ENCODE data around the gene RBMS1.

RBMS1 gene

GRCh38 chr2:160354677-160355076 is 138.9 kb downstream of the RBMS1 start:
- DNase-seq, result no peak

DNA sequence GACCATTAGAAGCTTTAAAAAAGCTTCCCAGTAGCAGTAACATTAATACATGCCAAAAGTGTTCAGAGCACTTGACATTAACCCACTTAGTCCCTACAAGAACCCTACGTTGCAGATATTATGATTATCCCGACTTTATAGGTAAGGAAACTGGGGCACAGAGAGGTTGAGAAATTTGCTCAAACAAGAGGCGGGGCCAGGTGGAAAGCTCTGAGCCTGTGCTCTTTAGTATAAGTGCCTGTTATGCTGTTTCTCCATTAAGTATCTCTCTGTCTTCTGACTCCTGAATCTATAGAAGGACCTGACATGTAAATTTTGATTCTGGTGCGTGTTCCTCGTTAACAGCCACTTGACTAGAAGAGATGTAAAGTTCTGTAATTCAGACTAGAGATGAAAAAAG is 139.8 kb downstream of the RBMS1 start:
- DNase-seq, result no peak

DNA sequence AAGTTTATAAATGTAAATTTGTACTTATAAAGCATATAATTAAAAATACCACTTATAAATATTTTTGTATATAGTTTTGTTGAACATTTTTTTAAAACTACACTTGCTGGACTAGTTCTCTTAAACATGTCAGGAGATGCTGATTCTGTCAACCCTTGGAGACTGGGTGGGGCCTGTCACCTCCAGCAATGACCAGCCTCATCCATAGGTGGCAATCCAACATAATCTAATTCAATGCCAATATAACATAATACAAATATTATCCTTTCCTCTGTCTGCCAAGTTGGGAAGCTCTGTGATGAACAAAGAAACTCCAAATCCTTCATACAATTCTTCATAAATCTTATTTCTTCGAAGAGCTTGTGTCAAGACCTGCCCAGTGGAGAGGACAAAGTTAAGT is 140.4 kb downstream of the RBMS1 start:
- no peak for DNase-seq

- no peak for DNase-seq
These were observed 141.1 kb downstream of the RBMS1 start for GRCh38 chr2:160352500-160352899.

DNA sequence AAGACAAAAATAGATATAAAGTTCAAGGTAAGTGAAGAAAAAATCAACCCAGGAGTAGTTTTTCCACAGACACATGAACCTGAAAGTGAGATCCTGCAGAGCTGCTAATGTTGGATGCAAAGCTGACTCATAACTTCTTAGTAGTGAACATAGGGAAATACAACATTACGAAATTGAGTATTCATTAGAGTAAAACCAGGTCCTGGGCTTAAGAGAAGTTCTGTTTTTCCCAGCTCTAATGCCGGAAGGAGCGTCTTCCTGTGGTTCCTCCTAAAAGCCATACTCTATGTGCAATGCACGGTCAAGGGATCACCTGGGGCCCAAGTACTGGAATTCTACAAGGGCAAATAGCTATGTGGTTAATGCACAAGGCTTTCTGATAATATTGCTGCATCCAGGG is 141.7 kb downstream of the RBMS1 start:
- no peak for DNase-seq

- no peak for DNase-seq
These were observed 144.3 kb downstream of the RBMS1 start for GRCh38 chr2:160349306-160349705.

DNA sequence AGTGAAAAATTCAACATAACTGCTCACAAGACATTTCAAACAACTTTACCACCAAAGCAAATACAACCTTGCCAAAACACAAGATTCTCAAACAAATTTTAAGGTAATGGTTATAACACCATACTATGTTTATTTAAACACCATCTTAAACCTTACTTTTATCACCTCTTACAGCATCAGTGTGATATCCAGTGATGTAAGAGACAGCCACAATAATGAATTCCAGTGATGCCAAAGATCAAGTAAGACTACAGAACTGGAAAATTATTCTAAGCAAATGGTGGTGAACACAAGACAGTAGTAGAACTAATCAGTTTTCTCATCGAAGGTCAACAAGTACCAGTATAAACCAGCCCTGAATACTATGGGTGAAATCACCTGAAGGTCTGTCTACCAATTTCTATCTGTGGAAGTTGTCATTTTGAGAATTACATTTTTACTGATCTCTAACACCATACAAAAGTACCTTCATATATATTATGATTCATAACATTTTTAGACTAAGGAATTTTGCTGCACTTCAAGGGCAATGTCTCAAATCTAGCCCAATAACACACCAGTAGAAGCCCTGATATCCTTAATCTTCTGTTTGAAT is 146.2 kb downstream of the RBMS1 start:
- no peak for DNase-seq

- DNase-seq, result no peak
These were observed 148.4 kb downstream of the RBMS1 start for GRCh38 chr2:160345071-160345764.

DNA sequence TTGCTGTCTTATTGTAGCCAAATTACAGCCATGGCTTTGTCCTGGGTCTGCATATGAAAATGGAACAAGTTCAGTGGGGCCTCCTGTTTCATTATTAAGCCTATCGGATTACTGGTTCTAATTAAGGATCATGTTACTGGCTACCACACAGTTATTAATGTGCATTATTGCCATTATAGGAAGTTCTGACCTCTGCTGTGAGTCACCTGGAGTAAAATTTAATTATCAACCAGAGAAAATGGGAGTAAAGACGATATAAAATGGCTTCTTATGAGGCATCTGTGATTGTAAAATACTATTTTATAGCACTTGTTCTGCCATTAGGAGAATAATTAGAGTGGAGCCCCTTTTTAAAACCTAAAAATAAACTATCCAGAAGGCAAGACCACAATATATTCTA is 150.2 kb downstream of the RBMS1 start:
- no peak for DNase-seq

- no peak for DNase-seq
These were observed 153.9 kb downstream of the RBMS1 start for GRCh38 chr2:160339726-160340125.

DNA sequence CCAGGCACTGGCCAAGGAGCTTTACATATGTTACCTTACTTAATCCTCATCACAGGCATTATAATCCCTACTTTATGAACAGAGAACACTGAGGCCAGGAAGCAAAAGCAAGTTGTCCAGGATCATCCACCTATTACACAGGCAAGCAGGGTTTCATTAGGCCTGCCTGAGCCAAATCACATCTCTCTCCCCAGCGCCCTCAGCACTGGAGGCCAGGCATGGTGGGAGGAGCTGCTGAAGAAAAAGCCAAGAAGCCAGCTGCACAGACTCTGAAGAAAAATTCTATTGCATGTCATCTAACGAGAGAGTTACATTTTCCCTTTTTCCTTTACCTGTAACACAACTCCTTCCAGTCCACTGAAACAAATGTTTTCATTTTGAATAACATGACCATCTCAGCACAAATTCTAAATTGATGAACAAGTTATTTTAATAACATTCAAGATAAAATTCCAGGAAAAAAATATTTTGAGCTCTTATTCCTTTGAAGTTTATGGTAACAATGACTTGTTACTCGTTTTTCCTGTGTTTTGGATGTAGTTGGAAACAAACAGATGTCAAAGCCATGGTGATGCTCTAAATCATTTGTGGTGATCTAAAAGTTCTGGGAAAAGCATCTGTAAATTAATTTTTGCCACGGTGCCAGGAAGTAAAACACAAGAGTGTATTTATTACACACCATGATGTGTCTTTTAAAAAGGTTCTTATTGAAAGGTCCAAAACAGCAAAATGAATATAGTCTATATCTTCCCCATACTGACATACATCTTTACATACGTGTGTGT is 154.5 kb downstream of the RBMS1 start:
- DNase-seq, result no peak

- DNase-seq, result no peak
These were observed 155.9 kb downstream of the RBMS1 start for GRCh38 chr2:160337728-160338127.

DNA sequence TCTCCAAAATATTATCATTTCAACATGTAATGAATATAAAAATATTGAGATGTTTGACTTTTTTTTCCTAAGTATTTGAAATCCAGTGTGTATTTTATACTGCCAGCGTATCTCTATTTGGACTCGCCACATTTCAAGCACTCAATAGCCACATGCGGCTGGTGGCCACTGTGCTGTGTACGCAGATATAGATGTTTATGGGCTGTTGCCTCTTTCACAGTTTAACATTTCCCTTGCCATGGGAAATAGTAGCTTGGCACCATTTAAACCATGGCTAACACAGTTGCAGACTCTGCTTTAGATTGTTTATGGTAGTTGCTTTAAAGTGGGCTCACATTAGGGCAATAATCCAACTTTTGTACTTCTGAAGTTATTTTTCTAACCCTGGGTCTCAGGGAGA is 157.0 kb downstream of the RBMS1 start:
- no peak for DNase-seq

- DNase-seq, result no peak
These were observed 157.5 kb downstream of the RBMS1 start for GRCh38 chr2:160336105-160336504.

- DNase-seq, result no peak
These were observed 158.2 kb downstream of the RBMS1 start for GRCh38 chr2:160335441-160335840.

GRCh38 chr2:160334028-160334741 is 159.4 kb downstream of the RBMS1 start:
- no peak for DNase-seq

DNA sequence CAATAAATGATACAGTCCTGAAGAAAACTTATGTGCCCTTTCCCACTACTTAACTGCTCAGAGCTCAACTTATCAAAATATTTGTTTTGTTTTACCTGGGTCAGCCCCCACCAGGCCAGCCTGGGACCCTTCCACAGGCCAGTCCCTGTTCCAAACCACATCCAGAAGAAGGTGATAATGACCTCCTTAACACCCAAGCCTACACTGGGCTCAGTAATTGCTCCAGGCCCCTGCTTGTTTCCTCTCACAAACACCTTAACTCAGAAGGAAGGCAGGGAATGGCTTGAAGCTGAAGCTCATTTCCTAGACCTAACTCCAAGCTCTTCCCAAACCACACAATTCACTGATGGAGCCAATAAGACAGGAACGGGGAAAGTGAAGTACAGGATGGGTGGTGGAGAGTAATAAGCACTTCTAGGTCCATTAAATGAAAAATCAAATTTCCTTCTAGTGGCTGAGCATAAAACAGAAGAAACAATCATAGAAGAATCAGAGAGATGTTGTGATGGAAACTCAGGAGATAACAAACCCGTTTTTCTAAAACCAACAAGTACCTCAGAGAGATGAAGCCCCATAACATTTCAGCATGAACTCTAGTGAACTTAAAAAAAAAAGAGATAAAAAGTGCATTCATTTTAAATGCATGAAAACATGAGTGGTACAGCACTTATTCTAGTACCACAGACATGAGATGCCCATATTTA is 160.1 kb downstream of the RBMS1 start:
- no peak for DNase-seq

DNA sequence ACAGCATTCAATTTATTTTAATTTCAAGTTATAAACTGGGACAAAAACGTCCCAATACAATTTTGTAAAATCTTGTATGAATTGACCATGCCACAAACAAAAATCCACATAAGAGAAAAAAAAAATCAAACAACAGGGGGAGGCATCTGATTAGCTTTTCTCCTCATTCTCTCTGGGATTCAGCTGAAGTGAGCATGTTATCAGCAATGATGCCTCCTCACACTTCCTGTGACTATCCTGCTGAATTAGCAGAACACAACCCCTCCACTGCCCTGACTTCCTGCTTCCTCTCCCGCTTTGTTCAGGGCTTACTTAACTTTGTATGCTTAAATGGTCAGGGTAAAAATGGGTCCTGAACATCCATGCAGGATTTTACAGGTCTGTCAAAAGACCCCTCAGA is 161.3 kb downstream of the RBMS1 start:
- no peak for DNase-seq

- no peak for DNase-seq
These were observed 162.2 kb downstream of the RBMS1 start for GRCh38 chr2:160331258-160332025.

GRCh38 chr2:160328811-160329527 is 164.6 kb downstream of the RBMS1 start:
- DNase-seq, result no peak

- no peak for DNase-seq
These were observed 166.8 kb downstream of the RBMS1 start for GRCh38 chr2:160326786-160327185.
